Epithelial cell of esophagus (primary cell): ENCODE results near the gene TACC3.

Source experiments
- DNase-seq: peaks from one replicate; pipeline ENCODE4 v3.0.0; 2010; ENCODE audit warnings: low read depth
- H3K4me3 ChIP-seq: 2 replicates; pipeline ENCODE4 v1.5.1; 2011; ENCODE audit warnings: mild to moderate bottlenecking, low read length, control low read depth
- TF ChIP-seq, protein P1 (sequence below): IDR thresholded peaks from 2 replicates; pipeline ENCODE4 v1.5.1; 2011; ENCODE audit warnings: low read depth, mild to moderate bottlenecking, low read length, control low read depth, inconsistent platforms; ENCODE audit not compliant: insufficient read depth; ENCODE audit errors: missing control alignments

The TACC3 gene

GRCh38 chr4:1789552-1789951 is 68.2 kb downstream of the TACC3 start:
- H3K4me3 ChIP-seq, result no peak overlapping the region
- peak; percentile 86 for DNase-seq
- TF ChIP-seq, protein P1, sequence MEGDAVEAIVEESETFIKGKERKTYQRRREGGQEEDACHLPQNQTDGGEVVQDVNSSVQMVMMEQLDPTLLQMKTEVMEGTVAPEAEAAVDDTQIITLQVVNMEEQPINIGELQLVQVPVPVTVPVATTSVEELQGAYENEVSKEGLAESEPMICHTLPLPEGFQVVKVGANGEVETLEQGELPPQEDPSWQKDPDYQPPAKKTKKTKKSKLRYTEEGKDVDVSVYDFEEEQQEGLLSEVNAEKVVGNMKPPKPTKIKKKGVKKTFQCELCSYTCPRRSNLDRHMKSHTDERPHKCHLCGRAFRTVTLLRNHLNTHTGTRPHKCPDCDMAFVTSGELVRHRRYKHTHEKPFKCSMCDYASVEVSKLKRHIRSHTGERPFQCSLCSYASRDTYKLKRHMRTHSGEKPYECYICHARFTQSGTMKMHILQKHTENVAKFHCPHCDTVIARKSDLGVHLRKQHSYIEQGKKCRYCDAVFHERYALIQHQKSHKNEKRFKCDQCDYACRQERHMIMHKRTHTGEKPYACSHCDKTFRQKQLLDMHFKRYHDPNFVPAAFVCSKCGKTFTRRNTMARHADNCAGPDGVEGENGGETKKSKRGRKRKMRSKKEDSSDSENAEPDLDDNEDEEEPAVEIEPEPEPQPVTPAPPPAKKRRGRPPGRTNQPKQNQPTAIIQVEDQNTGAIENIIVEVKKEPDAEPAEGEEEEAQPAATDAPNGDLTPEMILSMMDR, result no peak

GRCh38 chr4:1790005-1790404 is 68.7 kb downstream of the TACC3 start:
- TF ChIP-seq, protein P1, result no peak
- no peak overlapping the region for H3K4me3 ChIP-seq
- peak; percentile 84 for DNase-seq

DNA sequence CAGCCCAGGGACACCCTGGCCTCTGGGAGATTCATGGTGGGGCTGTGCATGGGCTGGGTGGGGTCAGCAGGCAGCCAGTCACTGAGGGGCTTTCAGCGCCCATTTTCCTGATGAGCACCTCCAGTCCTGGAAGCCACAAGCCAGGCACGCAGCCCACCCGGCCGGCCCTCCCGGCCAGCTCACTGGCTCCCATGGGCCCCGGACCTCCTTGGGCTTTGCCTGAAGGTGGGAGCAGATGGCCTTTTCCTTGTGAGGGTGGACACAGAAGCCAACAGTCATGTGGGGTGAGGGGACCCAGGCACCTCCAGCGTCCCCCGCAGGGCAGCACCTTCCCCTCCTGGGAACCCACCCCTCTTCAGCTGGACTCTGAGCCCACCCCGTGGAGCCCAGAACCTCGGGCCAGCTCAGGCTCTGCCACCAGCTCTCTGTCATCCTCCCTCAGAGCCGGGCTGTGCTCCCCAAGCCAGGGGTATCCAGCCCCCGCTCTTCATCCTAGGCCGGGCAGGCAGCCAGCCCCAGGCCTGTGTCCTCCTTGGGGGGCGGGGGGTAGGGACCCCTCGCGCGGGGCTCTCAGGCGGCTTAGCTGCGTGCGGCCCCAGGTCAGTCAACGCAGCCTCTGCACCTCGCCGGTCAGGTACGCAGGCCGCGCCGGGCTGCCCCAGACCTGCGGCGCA is 71.0 kb downstream of the TACC3 start:
- no peak for DNase-seq
- TF ChIP-seq, protein P1, result no peak
- H3K4me3 ChIP-seq, result no peak overlapping the region

- peak within 1 kb of the TSS; percentile 76 for H3K4me3 ChIP-seq
- TF ChIP-seq, protein P1, result no peak
- DNase-seq, result peak; percentile 61
Observed at GRCh38 chr4:1792832-1793495, 71.6 kb downstream of the TACC3 start, which contains the start of gene FGFR3. Gene FGFR3, plus strand, starts transcription at chr4:1793293. Its CDS starts 642 bp downstream, at chr4:1793935.

DNA sequence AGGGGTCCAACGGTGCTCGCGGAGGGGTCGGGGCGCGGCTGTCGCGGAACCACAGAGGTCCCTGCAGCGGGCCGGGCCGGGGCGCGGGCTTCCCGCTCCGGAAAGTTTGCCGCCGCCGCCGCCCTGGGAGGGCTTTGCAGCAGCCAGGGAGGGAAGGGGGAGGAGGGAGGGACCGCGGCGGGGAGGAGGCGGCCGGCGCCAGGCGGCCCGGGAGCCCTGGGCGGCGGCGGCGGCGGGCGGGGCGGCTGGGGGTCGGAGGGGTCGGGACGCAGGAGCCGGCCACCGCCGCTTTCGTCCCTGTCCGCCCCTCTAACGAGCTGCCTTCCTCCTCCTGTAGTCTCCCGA is 72.1 kb downstream of the TACC3 start:
- peak overlapping the region; percentile 76 for H3K4me3 ChIP-seq
- peak; percentile 56 for DNase-seq
- TF ChIP-seq, protein P1, result no peak

GRCh38 chr4:1793940-1794808 is 72.9 kb downstream of the TACC3 start:
- peak overlapping the region; percentile 76 for H3K4me3 ChIP-seq
- TF ChIP-seq, protein P1, result no peak
- DNase-seq, result peak; percentile 21
